HTERT RPE-1 (cell line): Measurements from ENCODE around the gene ARHGAP12.

ENCODE experiments used
- in situ Hi-C: fragments of 300-500 bp; cut with MboI; formaldehyde crosslinking; loops from 4 replicates; pipeline ENCODE4 v1.14.3; 2020; ENCODE audit warnings: low sequenced_read_pairs

ARHGAP12 gene

DNA sequence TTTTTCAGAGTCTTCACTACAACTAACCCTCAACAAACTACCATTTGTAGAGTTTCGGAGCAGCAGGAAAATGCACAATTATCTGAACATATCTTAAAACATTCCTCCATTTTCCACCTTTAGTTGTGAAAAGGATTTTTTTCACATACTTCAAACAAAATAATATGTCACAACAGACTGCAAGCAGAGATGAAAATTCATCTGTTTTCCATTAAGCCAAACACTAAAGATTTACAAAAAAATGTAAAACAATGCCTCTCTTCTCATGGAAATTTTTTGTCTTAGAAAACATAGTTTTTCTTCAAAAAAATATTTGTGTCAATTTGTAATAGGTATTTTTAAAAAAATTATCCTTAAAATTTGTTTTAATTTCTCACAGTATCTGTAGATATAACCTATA, 98.9 kb downstream of the ARHGAP12 start:
- in situ Hi-C loops: no loop called here

DNA sequence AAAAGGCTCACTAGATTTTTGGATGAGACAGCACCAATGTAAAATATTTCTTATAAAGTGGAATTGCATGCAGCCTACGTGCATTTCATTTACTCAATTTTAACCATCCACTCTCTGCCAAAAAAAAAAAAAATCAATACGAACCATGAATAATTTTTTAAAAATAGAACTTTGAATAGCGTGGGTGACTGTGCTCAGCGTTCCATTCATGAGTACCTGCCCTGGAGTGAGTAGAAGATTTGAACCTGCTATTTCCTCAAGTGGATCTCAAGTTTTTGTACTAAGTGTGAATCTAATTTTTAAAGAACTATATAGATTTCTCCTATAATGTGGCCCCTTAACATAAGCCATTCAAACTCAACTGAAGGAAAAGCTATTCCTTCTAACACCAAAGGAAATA, 105.3 kb downstream of the ARHGAP12 start:
- in situ Hi-C loops: no loop called here

DNA sequence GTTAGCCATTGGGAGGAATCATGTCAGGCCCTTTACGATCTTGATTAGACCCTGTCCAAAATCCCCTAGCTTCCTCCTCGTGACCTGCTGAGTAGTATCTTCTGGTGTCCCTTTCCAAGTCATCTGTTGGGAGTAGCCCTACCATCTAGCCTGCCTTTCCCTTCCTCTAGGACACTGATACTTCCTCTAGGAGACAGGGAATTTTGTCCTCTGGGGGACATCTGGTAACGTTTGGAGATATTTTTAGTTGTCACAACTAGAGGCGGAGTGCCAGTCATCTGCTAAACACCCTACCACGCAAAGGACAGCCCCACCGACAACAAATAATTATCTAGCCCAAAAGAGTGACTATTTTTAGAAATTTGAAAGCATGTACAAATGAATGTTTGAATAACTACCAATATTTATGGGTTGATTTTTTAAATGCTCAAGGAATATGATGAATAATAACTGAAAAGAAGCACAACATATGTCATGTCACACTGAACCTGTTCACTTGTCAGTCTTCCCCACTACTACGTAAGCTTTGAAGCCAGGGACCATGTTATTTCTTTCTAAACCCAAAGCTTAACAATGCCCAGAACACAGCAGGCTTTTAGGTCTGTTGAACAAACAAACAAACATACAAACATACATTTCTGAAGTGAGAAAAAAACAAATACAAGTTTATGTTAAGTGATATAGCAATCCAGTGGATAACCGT, 105.9 kb downstream of the ARHGAP12 start:
- in situ Hi-C loops: no loop called here

DNA sequence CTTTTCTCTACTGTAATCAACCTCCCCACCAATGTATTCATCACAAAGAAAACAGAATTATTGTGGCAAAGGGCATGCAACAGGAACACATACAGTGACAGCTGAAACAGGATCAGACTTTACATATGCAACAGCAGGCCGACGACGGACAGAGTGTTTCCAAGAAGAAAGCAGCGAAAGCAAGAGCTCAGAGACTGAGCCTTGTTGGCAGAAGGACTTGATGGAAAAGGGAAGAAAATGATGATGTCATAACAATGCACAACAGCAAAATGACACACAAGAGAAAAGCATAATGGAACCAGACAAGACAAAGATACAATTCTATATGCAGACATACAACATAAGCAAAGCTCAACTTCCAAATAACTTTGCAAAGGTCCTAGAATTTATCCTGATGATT, 106.5 kb downstream of the ARHGAP12 start:
- in situ Hi-C loops: no loop called here

DNA sequence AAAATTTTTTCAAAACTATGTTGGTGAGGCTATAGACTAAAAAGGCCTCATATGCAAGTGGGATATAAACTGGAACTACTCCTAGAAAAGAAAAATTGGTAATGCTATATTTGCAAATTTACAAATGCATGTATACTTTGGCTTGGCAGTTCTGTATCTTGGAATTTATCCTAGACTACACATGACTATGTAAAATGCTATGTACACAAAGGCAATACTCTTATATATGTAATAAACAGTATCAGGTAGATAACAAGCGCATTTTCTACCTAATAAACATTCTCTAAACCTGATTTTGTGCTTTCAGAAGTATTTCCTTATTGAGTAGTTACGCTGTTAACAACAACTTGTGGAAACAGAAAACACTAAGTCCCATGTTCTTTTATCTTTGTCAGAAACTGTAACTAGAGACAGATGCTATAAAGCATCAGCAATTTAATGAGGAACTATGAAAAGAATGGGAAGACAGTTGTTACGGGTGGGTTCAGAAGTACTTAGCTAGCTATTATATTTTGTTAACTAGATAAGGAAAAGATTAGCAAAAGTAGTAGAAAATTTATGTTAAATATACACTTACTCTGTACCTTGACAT, 107.8 kb downstream of the ARHGAP12 start:
- in situ Hi-C loops: no loop called here

DNA sequence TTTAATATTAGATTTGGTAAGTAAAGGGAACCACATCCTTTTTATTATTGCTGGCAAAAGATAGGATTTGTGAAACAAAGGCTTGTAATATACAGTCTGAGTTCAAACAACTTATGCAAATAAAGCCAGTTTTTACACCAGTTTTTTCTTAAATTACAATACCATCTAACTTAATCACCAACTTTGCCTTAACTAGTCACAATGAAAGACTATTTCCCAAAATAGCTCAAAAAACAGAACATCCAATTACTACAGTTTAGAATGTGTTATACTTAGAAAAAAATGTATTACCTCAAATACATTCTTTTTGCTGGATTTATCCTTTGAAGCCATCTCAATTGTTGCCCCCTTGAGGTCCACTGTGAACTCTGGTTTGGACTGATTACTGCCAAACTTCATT, 108.5 kb downstream of the ARHGAP12 start:
- in situ Hi-C loops: no loop called here

DNA sequence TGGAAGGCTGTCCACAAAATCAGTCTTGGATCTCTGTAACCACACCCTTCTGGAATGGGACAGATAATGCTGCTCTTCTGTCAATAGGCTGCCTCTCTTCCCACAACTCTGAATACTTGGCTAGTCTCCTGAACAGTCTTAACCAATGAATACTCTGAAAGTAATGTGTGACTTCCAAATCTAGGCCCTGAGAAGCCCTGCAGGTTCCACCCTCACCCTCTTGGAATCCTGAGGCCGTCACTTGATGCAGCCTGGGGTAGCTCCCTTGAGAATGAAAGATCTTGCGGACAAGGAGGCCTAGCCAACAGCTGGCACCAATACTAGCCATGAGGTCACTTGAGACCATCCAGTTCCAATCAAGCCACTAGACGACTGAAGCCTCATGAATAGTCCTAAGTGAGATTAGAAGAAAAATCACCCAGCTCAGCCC, 109.2 kb downstream of the ARHGAP12 start:
- in situ Hi-C loops: no loop called here

DNA sequence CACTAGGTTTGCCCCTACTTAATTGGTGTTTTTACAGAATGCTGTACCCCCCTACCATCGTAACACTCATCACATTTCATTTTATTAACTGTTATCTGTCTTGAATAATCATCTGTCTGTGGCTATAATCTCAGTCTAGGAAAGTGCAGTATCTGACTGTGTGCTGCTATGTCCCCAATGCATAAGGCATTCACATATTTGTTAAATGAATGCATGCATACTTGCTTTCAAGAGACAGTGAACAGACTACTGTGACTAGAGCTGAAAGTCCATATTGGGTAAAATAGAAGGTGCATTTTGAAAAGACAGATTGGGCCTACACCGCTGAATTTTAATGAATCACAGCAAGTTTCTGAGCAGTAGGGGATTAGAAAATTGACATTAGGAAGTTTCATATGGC, 112.3 kb downstream of the ARHGAP12 start:
- in situ Hi-C loops: no loop called here

DNA sequence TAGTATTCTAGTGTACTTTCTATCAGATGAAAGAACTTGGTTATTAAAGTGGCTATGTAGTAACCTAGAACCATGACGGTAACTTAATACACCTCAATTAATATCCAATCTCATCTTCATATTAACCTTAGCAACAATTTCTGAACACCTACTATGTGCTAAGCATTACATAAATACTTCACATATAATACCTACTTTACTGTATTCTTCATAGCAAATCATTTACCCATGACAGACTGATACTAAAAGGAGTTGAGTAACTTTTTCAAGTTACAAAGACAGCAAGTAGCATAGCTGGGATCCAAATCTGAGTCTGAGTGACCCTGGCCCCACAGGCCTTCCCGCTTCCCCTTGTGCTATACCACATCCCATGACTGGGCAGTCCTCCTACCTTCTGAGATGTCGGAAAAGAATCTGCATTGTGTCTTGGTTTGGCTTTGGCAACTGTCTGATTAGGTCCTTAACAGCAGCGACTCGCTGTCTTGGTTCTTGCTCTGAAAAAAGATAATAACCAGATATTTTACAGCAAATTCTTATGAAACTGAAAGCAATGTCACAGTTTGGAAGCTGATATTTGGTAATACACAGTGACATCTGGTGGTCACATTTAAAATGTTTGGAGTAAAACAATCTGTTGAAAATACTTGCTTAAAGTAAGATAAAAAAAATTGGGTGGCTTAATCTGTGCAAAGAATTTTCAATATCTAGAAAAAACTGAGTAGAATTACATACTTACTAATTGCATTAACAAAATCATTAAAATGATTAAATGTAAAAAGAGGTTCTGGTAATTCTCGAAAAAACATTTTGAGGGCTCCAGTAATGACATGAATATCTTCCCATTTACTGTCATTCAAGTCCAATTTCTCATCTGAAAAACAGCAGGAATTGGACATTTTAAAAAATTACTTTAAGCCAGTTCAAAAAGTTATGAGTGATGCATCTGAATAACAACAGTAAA, 120.1 kb downstream of the ARHGAP12 start:
- in situ Hi-C loops: no loop called here

DNA sequence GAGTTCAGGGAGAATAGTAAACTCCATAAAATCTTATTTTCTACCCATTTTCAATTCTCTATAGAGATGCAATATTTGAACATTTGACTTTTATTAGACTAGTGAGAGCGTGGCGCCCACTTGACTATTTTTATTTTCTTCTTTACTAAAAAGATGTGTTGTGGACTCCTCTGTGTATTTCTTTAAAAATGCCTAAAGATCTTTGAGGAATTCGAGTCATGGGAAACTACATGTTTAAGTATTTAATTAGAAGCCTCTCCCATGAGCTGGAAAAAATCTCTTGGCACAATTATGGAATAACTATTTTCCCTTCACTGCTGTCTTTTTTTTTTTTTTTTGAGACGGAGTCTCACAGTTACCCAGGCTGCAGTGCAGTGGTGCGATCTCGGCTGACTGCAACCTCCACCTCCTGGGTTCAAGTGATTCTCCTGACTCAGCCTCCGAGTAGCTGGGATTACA, 124.2 kb downstream of the ARHGAP12 start:
- in situ Hi-C loops: no loop called here

DNA sequence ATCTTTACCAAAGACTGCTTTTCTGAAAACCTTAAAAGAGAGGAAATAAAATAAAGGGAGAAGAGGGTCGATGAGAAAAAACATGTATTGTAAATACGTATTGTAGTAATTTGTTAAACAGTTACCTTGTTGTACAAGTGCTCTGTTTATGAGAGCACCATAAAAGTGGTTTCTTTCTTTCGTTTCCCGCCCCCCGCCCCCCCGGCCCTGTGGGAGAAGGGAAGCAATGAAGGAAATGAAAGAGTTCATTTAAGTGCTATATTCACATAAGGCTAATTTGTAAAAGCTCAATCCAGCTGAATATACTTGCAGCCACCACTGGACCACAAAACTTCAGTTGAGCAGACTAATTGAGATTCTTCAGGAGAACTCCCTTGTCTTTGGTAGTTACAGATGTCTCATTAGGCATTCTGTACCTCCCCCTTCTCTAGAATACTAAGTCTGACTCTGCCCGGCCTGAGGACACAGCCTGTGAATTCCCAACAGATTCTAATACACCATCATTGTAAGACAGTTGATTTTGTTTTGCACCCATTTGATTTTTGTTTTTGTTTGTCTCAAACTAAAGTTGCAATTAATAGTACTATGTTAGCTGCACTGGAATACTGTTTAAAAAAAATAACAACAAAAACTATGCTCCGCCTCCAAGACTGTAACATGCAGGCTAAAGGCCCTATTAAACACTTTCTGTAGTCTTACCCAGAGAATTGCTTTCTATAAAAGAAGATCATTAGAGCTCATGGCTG, 124.9 kb downstream of the ARHGAP12 start:
- in situ Hi-C loops: no loop called here

DNA sequence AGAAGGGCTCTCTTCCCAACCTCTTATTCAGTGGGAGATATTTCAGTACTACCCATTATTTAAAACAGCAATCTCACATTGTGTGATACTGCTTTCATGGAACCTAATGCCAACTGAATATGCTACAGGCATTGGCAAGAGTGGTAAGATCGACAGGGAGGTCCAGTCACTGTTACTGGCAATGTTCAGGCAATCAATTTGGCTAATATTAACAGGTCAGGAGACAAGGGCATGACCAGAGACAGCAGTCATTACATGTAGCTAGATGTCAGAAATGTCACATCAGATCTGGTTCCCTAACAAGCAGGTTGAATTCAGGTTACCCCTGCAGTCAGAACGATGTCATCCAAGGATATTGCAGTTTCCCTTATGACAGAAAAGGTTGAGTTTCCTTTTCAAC, 129.4 kb downstream of the ARHGAP12 start:
- in situ Hi-C loops: no loop called here

DNA sequence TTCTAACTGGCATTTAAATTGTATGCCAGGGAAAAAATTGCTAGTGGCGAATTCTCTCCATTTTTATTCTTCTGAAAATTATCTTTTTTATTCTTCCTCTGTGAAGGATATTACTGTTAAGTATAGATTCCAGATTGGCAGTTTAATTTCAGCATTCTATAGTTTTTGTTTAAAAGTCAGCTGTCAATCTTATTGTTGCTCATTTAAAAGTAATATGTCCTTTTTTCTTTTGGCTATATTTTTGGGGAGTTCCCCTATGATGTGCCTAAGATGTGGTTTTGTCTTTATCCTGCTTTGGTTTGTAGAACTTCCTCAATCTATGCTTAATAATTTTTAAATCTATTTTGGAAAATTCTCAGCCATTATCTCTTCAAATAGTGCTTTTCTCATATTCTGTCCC, 135.9 kb downstream of the ARHGAP12 start:
- in situ Hi-C loops: no loop called here

DNA sequence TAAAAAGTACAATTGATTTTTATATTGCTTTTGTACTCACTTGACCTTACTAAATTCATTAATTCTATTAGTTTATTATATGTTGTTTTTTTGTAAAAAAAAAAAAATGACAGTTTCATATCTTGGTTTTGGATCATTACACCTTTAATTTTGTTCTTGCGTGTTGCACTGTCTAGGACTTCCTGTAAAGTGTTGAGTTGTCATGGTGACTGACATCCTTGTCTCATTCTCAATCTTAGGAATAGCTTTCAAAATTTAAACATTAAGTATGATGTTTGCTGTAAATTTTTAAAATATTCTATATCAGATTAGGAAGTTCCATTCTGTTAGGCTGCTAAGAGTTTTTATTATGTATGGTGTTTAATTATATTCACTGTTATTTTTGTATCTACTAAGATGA, 139.1 kb downstream of the ARHGAP12 start:
- in situ Hi-C loops: no loop called here

DNA sequence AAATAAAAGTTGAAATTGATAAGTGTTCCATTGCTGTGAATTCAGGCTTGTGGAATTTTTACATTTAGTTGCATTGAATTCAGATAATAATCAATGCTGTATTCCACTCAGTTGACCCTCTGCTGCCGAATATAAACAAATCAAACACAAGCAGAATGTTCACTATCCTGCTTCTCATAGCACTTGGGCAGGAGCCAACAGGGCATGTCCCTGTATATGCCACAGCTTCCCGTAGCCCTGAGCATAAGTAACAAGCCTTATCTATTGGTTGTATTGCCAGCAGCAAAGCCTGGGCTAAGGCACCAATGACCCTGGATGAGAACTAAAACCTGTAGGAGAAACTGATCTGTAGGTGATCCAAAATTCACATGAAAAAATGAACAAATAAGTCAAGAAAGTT, 145.9 kb downstream of the ARHGAP12 start:
- in situ Hi-C loops: no loop called here

DNA sequence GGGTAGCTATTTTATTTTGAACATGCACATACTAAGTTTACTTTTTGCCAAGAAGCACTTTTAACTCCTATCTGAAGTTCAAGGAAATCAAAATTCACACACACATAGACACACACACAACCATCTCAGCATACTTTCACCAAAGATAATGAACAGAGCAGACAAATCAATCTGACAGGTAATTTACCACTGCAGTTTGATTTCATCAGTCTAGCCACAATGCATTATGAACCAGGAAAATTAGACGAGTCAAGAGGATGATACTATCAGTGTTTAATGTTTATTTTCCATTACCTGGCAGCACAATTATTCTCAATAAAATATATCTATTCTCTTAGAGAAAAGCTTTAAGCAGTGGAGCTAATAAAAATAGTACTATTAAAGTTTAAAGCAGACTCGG, 147.9 kb downstream of the ARHGAP12 start:
- in situ Hi-C loops: no loop called here

DNA sequence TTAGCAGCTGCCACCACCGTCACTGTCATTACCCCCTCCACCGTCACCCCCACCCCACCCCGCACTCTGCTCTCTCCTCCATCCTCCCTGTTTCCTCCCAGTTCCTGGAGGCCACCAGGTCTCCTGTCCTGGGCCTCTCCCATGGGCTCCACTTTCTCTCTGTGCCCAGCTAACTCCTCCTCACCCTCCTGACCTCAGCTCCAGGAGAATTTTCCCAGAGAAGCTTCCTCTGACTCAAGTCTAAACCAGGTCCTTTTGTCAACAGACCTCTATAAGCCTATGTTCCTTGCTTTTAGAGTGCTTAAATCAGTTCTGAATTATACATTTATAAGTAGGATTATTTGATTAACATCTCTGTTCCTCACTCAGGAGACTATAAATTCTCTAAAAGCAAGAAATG, 150.0 kb downstream of the ARHGAP12 start:
- in situ Hi-C loops: no loop called here

DNA sequence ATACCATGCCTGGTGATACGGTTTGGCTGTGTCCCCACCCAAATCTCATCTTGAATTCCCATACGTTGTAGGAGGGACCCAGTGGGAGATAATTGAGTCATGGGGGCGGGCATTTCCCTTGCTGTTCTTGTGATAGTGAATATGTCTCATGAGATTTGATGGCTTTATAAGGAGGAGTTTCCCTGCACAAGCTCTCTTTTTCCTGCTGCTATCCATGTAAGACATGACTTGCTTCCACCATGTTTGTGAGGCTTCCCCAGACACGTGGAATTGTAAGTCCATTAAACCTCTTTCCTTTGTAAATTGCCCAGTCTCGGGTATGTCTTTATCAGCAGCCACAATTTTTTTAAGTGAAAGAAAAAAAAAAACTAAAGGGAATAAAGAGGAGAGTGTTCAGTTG, 152.5 kb downstream of the ARHGAP12 start:
- in situ Hi-C loops: no loop called here

DNA sequence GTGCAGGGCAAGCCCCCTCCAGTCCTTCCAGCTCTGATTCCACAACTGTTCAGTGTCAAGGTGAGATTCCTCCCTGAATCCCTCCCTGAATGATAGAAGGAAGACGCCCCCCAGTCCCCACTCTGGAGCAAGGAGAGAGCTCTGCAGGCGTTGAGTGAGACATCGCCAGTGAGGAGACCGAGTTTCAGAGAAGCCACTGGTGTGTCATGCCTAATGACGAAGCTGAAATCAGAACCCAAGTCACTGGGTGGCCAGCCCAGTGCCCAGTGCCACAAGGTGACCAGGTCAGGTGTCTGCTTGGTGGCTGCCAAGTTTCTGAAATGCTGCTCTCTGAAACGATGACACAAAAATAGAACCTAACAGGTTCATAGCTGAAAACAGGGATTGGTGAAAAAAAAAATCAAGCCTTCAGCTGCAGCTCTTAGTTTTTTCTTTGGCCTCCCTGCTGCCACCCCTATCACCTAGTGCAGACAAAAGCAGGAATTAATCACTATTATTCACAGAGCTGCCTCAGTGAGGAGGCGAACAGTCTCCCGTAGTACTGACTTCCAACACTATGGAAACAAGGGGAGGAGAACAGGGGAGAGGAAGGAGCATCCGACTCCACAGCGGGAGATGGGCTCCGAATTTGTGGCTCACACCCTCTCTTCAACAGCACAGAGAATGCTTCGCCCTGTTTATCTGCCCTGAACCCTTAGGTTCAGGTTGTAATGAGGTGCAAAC, 153.5 kb downstream of the ARHGAP12 start:
- in situ Hi-C loops: no loop called here

DNA sequence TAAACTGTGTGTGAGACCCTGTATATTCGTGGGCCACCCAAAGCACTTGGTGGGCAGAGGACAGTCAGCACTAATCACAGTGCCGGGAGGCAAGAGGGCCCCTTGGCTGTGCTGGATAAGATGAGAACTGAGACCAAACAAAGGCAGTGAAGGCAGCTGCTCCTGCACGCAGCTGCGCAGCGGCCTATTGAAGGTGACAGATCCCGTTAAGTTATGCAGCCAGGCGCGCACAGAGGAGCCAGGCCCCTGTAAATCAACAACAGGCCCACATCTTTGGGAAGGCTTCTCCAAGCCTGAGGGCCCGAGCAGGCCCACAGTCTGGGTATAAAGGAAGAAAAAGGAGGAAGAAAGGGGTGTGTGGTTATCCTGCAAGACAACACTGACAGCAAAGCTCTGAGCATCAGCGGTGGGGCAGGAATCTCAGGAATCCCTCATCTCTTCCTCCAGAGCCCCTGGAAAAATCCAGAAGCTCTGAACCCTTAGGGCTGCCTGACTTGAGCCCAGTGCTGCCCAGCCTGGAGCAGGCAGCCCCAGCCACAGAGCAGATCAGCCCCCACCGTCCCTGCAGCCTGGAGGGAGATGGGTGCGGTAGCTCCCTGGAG, 154.2 kb downstream of the ARHGAP12 start:
- in situ Hi-C loops: no loop called here
